ENCODE data around the gene PRKACA.

- TF ChIP-seq, protein P1, sequence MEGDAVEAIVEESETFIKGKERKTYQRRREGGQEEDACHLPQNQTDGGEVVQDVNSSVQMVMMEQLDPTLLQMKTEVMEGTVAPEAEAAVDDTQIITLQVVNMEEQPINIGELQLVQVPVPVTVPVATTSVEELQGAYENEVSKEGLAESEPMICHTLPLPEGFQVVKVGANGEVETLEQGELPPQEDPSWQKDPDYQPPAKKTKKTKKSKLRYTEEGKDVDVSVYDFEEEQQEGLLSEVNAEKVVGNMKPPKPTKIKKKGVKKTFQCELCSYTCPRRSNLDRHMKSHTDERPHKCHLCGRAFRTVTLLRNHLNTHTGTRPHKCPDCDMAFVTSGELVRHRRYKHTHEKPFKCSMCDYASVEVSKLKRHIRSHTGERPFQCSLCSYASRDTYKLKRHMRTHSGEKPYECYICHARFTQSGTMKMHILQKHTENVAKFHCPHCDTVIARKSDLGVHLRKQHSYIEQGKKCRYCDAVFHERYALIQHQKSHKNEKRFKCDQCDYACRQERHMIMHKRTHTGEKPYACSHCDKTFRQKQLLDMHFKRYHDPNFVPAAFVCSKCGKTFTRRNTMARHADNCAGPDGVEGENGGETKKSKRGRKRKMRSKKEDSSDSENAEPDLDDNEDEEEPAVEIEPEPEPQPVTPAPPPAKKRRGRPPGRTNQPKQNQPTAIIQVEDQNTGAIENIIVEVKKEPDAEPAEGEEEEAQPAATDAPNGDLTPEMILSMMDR (conservative IDR thresholded peaks at IDR 0.05 in 1 of 2, IDR thresholded peaks at IDR 0.05 in 1 of 2; ENCODE audit: low read depth in 1 of 2, low read length in 2 of 2) = no peak
- TF ChIP-seq EZH2 (IDR thresholded peaks at IDR 0.05; ENCODE audit: low read length, missing control alignments) = no peak
Observed at GRCh38 chr19:14093117-14093823, 24.3 kb downstream of the PRKACA start.

Measured in fibroblast of lung (primary cell).